Endothelial cell of umbilical vein (primary cell): ENCODE results near the gene OR5AR1. TPM values are rescaled to one million over a fixed set of nuclear protein-coding genes. Genes with fewer than 3 reads are reported as not detected.

Experiments used
- Bru-seq: library from RNA; stranded (reverse); fragments of 400-500 nt; gene quantifications from one replicate; lab custom pipeline; 2021; lab: Mats Ljungman, UMichigan
- BruChase-seq, 2 experiments: library from RNA; stranded (reverse); fragments of 400-500 nt; gene quantifications; one replicate each; lab custom pipeline; 2021; lab: Mats Ljungman, UMichigan
- BruUV-seq: library from RNA; stranded (reverse); fragments of 400-500 nt; replicated peaks from 2 replicates; lab custom pipeline; 2021; lab: Mats Ljungman, UMichigan
- CTCF ChIA-PET: fragments of 300-600, 350-600 bp; sonication (Branson Sonifier 250); formaldehyde crosslinking; loops from one replicate; lab custom pipeline; 2021; ENCODE audit warnings: antibody characterized with exemption, inconsistent platforms; lab: Charles Lee
- POLR2A ChIA-PET: fragments of 300-600, 350-600 bp; sonication (Branson Sonifier 250); formaldehyde crosslinking; loops from one replicate; lab custom pipeline; 2021; ENCODE audit warnings: antibody characterized with exemption, inconsistent platforms; lab: Charles Lee
- DNase-seq: peaks from one replicate; pipeline ENCODE4 v3.0.0-alpha.2; 2011; ENCODE audit warnings: low read depth, low spot score
- FAIRE-seq: peaks from 2 replicates; lab custom pipeline; 2011; peaks lifted over from hg19 to GRCh38; lab: Jason Lieb, UNC
- H2AFZ ChIP-seq: 2 replicates; pipeline ENCODE4 v1.6.0; 2012; ENCODE audit warnings: low read depth, low read length, control low read depth, inconsistent platforms
- H3K27ac ChIP-seq: 2 replicates; pipeline ENCODE4 v1.5.1; 2011; ENCODE audit warnings: low read depth, mild to moderate bottlenecking, control low read depth, low read length, moderate library complexity; ENCODE audit not compliant: insufficient read depth
- H3K27me3 ChIP-seq, 2 experiments: 2 replicates each; pipeline versions ENCODE4 v1.6.0 to v1.6.1; 2011; ENCODE audit warnings: low read length in 2 of 2, mixed read lengths in 1 of 2; ENCODE audit not compliant: control insufficient read depth in 2 of 2, insufficient read depth in 2 of 2
- H3K36me3 ChIP-seq, 2 experiments: 2 replicates in 1 of 2; 3 replicates in 1 of 2; pipeline ENCODE4 v1.5.1; 2011; ENCODE audit warnings: low read length in 2 of 2, mild to moderate bottlenecking in 1 of 2, moderate library complexity in 1 of 2; ENCODE audit not compliant: control insufficient read depth in 2 of 2, insufficient read depth in 2 of 2; ENCODE audit errors: extremely low read depth in 1 of 2
- H3K4me1 ChIP-seq: 3 replicates; pipeline ENCODE4 v1.5.1; 2011; ENCODE audit warnings: mild to moderate bottlenecking, low read length; ENCODE audit not compliant: control insufficient read depth, insufficient read depth; ENCODE audit errors: extremely low read depth
- H3K4me2 ChIP-seq: 2 replicates; pipeline ENCODE4 v1.6.1; 2011; ENCODE audit warnings: low read length, control low read depth, mixed read lengths; ENCODE audit not compliant: insufficient read depth
- H3K4me3 ChIP-seq, 3 experiments: fragments of 200-600 bp in 1 of 3; sonication (generic), shearing (Covaris generic) in 1 of 3; replicated peaks in 1 of 3; 2 replicates each; pipeline ENCODE4 v1.5.1; 2011 to 2016; ENCODE audit warnings: control low read depth in 3 of 3, low read length in 3 of 3, mild to moderate bottlenecking in 2 of 3, inconsistent platforms in 1 of 3, low read depth in 1 of 3, moderate library complexity in 1 of 3; ENCODE audit not compliant: insufficient read depth in 1 of 3
- H3K79me2 ChIP-seq: 2 replicates; pipeline ENCODE4 v1.6.0; 2012; ENCODE audit warnings: low read length, inconsistent platforms; ENCODE audit not compliant: control insufficient read depth, insufficient read depth
- H3K9ac ChIP-seq: replicated peaks from 2 replicates; pipeline ENCODE3; 2011; ENCODE audit warnings: low read length, control low read depth; ENCODE audit not compliant: insufficient read depth; ENCODE audit errors: extremely low read depth
- H3K9me1 ChIP-seq: replicated peaks from 3 replicates; pipeline ENCODE4 v1.6.0; 2011; ENCODE audit warnings: mild to moderate bottlenecking, low read length; ENCODE audit not compliant: control insufficient read depth, insufficient read depth; ENCODE audit errors: extremely low read depth
- H3K9me3 ChIP-seq: replicated peaks from 2 replicates; pipeline ENCODE4 v1.5.1; 2012; ENCODE audit warnings: low read length, inconsistent platforms; ENCODE audit not compliant: control insufficient read depth, insufficient read depth
- H4K20me1 ChIP-seq: replicated peaks from 2 replicates; pipeline ENCODE3; 2011; ENCODE audit warnings: mild to moderate bottlenecking, low read length; ENCODE audit not compliant: control insufficient read depth, insufficient read depth; ENCODE audit errors: extremely low read depth
- EZH2 ChIP-seq: IDR thresholded peaks from 2 replicates; pipeline ENCODE4 v1.6.1; 2012; ENCODE audit warnings: borderline replicate concordance, low read depth, mild to moderate bottlenecking, moderate library complexity, low read length, inconsistent platforms; ENCODE audit not compliant: severe bottlenecking
- FOS ChIP-seq: IDR thresholded peaks from 2 replicates; pipeline ENCODE4 v1.6.1; 2011; ENCODE audit warnings: mild to moderate bottlenecking, low read length, moderate library complexity, borderline replicate concordance; ENCODE audit not compliant: insufficient read depth
- GATA2 ChIP-seq: IDR thresholded peaks from 2 replicates; pipeline ENCODE4 v1.7.0; 2011; ENCODE audit warnings: low read depth, mild to moderate bottlenecking, moderate library complexity, mixed read lengths, low read length; ENCODE audit not compliant: insufficient read length, insufficient read depth
- JUN ChIP-seq: IDR thresholded peaks from 2 replicates; pipeline ENCODE4 v1.6.1; 2011; ENCODE audit warnings: borderline replicate concordance, low read depth; ENCODE audit not compliant: insufficient read length, insufficient read depth
- MYC ChIP-seq: IDR thresholded peaks from one replicate; pipeline ENCODE4 v1.6.1; 2011; ENCODE audit warnings: mild to moderate bottlenecking, low read depth, low read length
- POLR2A ChIP-seq: IDR thresholded peaks from 2 replicates; pipeline ENCODE4 v1.6.1; 2012; ENCODE audit warnings: low read depth, mild to moderate bottlenecking, control low read depth, low read length
- POLR2AphosphoS5 ChIP-seq: IDR thresholded peaks from 2 replicates; pipeline ENCODE4 v1.6.1; 2012; ENCODE audit warnings: low read depth, mild to moderate bottlenecking, control low read depth, low read length, moderate library complexity; ENCODE audit not compliant: insufficient read depth
- dilution Hi-C: fragments of 300-500 bp; cut with MboI; formaldehyde crosslinking; loops from one replicate; pipeline ENCODE4 v1.15.0; 2019; ENCODE audit warnings: low sequenced_read_pairs; ENCODE audit not compliant: extremely low pct_ligation_motif_present
- intact Hi-C: fragments of 100-400 bp; cut with micrococcal nuclease; formaldehyde crosslinking; loops from one replicate; pipeline ENCODE4 v1.10.0; 2022
- long read RNA-seq: library from polyadenylated mRNA; stranded (forward); transcript quantifications from one replicate; pipeline ENCODE4 v2.0.0, GENCODE V29; 2021
- polyA minus RNA-seq, 3 experiments: library from RNA; depleted of rRNA, polyadenylated mRNA; stranded (reverse); fragments of >200 nt; gene quantifications; 1 replicate in 1 of 3; 2 replicates in 2 of 3; pipeline ENCODE4 v1.2.3, GENCODE V29; 2011
- polyA plus RNA-seq, 4 experiments: library from polyadenylated mRNA; depleted of rRNA in 3 of 4; stranded (reverse) in 3 of 4; unstranded in 1 of 4; fragments of >200 nt; gene quantifications; 2 replicates each; pipeline versions ENCODE4 v1.2.1 to v1.2.3, GENCODE V29; 2011 to 2012; ENCODE audit warnings: missing spikeins in 1 of 4
- total RNA-seq: library from RNA; stranded (reverse); gene quantifications from 2 replicates; pipeline ENCODE4 v1.2.3, GENCODE V29; 2021
- TF ChIP-seq, protein P1 (sequence below), 2 donors: IDR thresholded peaks; 1 replicate in 1 of 2; 2 replicates in 1 of 2; pipeline ENCODE4 v1.5.1; 2011; ENCODE audit warnings: low read length in 2 of 2, mild to moderate bottlenecking in 2 of 2, moderate library complexity in 2 of 2, control low read depth in 1 of 2, inconsistent platforms in 1 of 2, low read depth in 1 of 2; ENCODE audit not compliant: insufficient read depth in 1 of 2; ENCODE audit errors: extremely low read depth in 1 of 2

OR5AR1 gene
- total RNA-seq (not detected in 2 replicates), polyA plus RNA-seq (not detected in 2 replicates), polyA minus RNA-seq (not detected in 2 replicates), Bru-seq, nascent RNA (not detected), BruChase-seq, experiment 1, labeled RNA remaining after a 6-hour chase (not detected), BruChase-seq, experiment 2, labeled RNA remaining after a 2-hour chase (not detected)
- not detected in 2 replicates for polyA plus RNA-seq (2011; cell fraction: cytosol; rRNA removed)
- not detected in 2 replicates for polyA plus RNA-seq (2011; cell fraction: nucleus; rRNA removed)
- polyA plus RNA-seq (2012) = not detected in 2 replicates
- polyA minus RNA-seq (2011; cell fraction: cytosol; rRNA and poly(A)+ RNA removed) = not detected
- not detected in 2 replicates for polyA minus RNA-seq (2011; cell fraction: nucleus; rRNA and poly(A)+ RNA removed)
- long read RNA-seq = 0 reads

DNA sequence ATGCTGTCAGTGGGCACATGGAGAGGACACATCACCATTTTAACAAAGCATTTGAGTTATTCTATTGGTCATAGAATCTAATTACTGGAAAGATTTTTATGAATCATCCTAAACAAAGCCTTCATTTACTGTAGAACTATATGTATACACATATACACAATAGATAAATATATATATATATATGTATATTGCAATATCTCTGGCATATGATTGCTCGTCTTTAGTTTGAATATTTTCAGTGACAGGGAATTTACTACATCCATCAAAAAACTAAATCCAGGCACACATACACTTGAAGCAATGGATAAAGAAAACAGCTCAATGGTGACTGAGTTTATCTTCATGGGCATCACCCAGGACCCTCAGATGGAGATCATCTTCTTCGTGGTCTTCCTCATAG, at the start of gene OR5AR1:
TSS of gene OR5AR1 (plus strand) at position 301 of the 400 bp plus-strand sequence. CDS start at position 301, 0 bp downstream.
- Histone ChIP-seq H3K9ac (no peak within 1 kb of the TSS), H3K9me1 (no peaks in the 10 kb centered on the region), H3K4me3 (no peak within 1 kb of the TSS), H3K4me1 (no peaks in the 10 kb centered on the region), H3K79me2 (no peaks in the 10 kb centered on the region), H3K4me2 (no peak within 1 kb of the TSS), H4K20me1 (no peaks in the 10 kb centered on the region), H3K36me3 (no peaks in the 10 kb centered on the region), H3K27ac (no peak within 1 kb of the TSS), H2AFZ (no peak within 1 kb of the TSS), H3K9me3 (peaks cover 6% of the 10 kb centered on the region), H3K27me3 (no peaks in the 10 kb centered on the region)
- no TSS peak for BruUV-seq
- DNase-seq = no peak
- TF ChIP-seq JUN (no peak), FOS (no peak)
- intact Hi-C loops (no loop called here), dilution Hi-C loops (no loop called here)
- ChIA-PET POLR2A (no interaction called here), CTCF (no interaction called here)
- no peak for FAIRE-seq

DNA sequence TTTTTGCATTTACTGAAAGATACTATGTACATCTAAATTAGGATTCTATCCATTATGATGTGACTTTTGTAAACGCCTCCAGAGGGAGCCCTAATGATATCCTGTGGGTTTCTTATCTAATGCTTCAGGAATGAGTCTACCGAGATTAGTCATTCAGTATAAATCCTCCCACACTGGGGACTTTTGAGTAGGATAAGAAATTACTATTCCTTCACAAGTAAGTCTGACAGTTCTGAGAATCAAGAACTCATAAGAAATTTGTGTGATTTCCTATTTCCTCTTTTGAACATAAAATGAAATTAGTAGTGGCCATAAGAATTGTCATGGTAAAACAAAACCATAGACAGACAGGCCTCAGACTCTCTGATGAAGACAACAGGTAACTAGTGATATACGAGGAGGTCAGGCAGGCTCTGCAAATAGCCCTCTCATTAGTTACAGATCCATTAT, 38.8 kb upstream of the OR5AR1 start:
- Histone ChIP-seq H3K27me3 (no peaks in the 10 kb centered on the region), H3K4me3 (no peak overlapping the region), H3K79me2 (no peaks in the 10 kb centered on the region), H3K4me2 (no peak overlapping the region), H3K9me3 (no peaks in the 10 kb centered on the region), H3K9ac (no peak overlapping the region), H3K9me1 (no peaks in the 10 kb centered on the region), H3K36me3 (no peaks in the 10 kb centered on the region), H2AFZ (no peak overlapping the region), H3K4me1 (no peaks in the 10 kb centered on the region), H4K20me1 (no peaks in the 10 kb centered on the region), H3K27ac (no peak overlapping the region)
- no TSS peak for BruUV-seq
- FAIRE-seq = peak; percentile 15
- TF ChIP-seq, protein P1, sequence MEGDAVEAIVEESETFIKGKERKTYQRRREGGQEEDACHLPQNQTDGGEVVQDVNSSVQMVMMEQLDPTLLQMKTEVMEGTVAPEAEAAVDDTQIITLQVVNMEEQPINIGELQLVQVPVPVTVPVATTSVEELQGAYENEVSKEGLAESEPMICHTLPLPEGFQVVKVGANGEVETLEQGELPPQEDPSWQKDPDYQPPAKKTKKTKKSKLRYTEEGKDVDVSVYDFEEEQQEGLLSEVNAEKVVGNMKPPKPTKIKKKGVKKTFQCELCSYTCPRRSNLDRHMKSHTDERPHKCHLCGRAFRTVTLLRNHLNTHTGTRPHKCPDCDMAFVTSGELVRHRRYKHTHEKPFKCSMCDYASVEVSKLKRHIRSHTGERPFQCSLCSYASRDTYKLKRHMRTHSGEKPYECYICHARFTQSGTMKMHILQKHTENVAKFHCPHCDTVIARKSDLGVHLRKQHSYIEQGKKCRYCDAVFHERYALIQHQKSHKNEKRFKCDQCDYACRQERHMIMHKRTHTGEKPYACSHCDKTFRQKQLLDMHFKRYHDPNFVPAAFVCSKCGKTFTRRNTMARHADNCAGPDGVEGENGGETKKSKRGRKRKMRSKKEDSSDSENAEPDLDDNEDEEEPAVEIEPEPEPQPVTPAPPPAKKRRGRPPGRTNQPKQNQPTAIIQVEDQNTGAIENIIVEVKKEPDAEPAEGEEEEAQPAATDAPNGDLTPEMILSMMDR (IDR thresholded peaks at IDR 0.05; ENCODE audit: extremely low read depth in 1 of 2, insufficient read depth in 1 of 2, low read depth in 1 of 2, low read length in 2 of 2) = no peak
- no peak for TF ChIP-seq EZH2
- no peak for TF ChIP-seq GATA2
- no peak for TF ChIP-seq MYC
- TF ChIP-seq POLR2AphosphoS5 = no peak
- TF ChIP-seq POLR2A = no peak
- no peak for TF ChIP-seq JUN
- no peak for TF ChIP-seq FOS
- no peak for DNase-seq
- CTCF ChIA-PET = no interaction called here
- intact Hi-C loops (no loop called here), dilution Hi-C loops (no loop called here)
- POLR2A ChIA-PET = no interaction called here
